ENCODE data around the gene ADAMTS17. TPM values are rescaled to one million over a fixed set of nuclear protein-coding genes. Genes with fewer than 3 reads are reported as not detected.

ADAMTS17 gene
- total RNA-seq, 1 experiment from 2014 or later: 1.5 TPM

DNA sequence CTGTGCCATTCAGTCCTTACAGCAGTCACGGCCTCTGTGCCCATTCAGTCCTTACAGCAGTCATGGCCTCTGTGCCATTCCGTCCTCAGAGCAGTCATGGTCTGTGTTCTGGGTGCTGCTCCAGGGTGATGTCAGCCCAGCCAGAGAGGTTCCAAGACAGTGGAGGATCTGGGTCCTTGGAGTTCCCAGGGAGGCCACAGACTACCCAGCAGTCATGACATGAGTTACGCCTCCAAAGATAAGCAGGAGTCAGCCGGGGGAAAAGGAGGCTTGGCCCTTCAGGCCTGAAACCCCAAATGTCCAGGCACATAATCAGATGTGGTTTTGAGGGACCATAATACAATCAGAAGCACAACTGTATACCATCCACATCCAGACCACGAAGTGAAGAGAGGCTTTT, 115.7 kb downstream of the ADAMTS17 start:
- Mint-ChIP-seq H3K36me3 (ENCODE audit: insufficient read depth, unreplicated experiment) (no peaks in the 10 kb centered on the region), H3K27ac (ENCODE audit: unreplicated experiment) (no peak overlapping the region), H3K4me1 (ENCODE audit: low read depth, unreplicated experiment) (no peaks in the 10 kb centered on the region), H3K4me3 (ENCODE audit: unreplicated experiment) (no peak overlapping the region), H3K27me3 (ENCODE audit: insufficient read depth, unreplicated experiment) (no peaks in the 10 kb centered on the region), H3K9me3 (ENCODE audit: unreplicated experiment) (no peaks in the 10 kb centered on the region)
- POLR2A ChIA-PET: no interaction called here
- Histone ChIP-seq H3K27me3 (replicated peaks; ENCODE audit: control insufficient read depth, insufficient read depth, low read length) (no peaks in the 10 kb centered on the region), H3K36me3 (ENCODE audit: control insufficient read depth, insufficient read depth, low read length) (no peaks in the 10 kb centered on the region), H3K4me3 (ENCODE audit: low read depth, low read length) (no peak overlapping the region), H3K9me3 (no peaks in the 10 kb centered on the region), H3K4me1 (no peaks in the 10 kb centered on the region)
- no peak for DNase-seq
- intact Hi-C loops (cut with micrococcal nuclease; ENCODE audit: unreplicated experiment): no loop called here
- TF ChIP-seq, protein P1, sequence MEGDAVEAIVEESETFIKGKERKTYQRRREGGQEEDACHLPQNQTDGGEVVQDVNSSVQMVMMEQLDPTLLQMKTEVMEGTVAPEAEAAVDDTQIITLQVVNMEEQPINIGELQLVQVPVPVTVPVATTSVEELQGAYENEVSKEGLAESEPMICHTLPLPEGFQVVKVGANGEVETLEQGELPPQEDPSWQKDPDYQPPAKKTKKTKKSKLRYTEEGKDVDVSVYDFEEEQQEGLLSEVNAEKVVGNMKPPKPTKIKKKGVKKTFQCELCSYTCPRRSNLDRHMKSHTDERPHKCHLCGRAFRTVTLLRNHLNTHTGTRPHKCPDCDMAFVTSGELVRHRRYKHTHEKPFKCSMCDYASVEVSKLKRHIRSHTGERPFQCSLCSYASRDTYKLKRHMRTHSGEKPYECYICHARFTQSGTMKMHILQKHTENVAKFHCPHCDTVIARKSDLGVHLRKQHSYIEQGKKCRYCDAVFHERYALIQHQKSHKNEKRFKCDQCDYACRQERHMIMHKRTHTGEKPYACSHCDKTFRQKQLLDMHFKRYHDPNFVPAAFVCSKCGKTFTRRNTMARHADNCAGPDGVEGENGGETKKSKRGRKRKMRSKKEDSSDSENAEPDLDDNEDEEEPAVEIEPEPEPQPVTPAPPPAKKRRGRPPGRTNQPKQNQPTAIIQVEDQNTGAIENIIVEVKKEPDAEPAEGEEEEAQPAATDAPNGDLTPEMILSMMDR (IDR thresholded peaks at IDR 0.05; ENCODE audit: insufficient read depth in 1 of 2, low read depth in 1 of 2, low read length in 1 of 2, severe bottlenecking in 1 of 2, unreplicated experiment in 1 of 2): no peak
- no TSS peak for BruUV-seq (replicated peaks)
- CTCF ChIA-PET: no interaction called here

DNA sequence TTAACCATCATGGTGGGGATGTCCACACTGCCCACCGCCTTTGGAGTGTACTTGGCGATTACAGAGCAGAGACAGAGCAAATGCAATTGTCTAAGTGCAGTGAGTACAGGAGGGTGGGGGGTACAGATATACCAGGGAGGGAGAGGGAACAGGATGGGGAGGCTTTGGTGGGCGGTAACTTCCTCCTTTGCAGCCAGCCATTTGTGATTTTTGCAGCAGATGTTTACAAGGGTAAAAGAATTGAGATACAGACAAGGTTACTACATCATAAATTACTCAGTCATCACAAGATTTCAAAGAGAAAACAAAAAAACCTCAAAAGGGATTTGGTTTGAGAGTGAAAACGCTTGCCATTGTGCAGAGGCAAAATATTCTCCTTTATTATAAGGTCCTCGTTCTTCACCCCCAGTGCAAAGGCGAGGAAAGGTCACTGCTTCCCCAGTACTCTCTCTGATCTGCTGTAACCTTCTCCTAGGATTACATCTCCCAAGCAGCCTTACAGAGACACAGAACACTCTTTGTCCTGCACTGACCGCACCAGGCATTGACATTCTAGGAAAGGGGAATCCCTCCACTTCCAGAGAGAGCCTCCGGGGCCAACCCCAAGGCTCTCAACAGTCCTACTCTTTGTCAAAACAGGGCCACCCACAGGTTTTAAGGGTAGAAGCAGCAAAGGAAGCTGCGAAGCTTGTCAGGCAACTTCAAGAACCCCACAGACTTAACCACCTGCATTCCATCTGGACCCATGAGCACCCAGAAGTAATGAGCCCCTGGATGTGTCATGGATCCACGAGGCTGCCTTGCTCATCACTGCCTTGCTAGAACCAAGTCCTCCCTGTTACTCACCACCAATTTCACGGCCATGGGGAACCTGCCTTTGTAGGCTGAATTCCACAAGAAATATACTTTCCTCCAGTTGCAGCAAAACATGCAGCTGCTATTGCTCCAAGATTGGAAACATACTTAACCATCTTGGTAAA, 117.3 kb downstream of the ADAMTS17 start:
- Mint-ChIP-seq H3K36me3 (ENCODE audit: insufficient read depth, unreplicated experiment) (no peaks in the 10 kb centered on the region), H3K27ac (ENCODE audit: unreplicated experiment) (no peak overlapping the region), H3K9me3 (ENCODE audit: unreplicated experiment) (no peaks in the 10 kb centered on the region), H3K4me1 (ENCODE audit: low read depth, unreplicated experiment) (no peaks in the 10 kb centered on the region), H3K27me3 (ENCODE audit: insufficient read depth, unreplicated experiment) (no peaks in the 10 kb centered on the region), H3K4me3 (ENCODE audit: unreplicated experiment) (no peak overlapping the region)
- no TSS peak for BruUV-seq (replicated peaks)
- CTCF ChIA-PET: no interaction called here
- POLR2A ChIA-PET: no interaction called here
- no peaks in the 10 kb centered on the region for H3K4me1 ChIP-seq
- no peaks in the 10 kb centered on the region for H3K9me3 ChIP-seq
- no peaks in the 10 kb centered on the region for H3K27me3 ChIP-seq (replicated peaks; ENCODE audit: control insufficient read depth, insufficient read depth, low read length)
- intact Hi-C loops (cut with micrococcal nuclease; ENCODE audit: unreplicated experiment): no loop called here
- DNase-seq: no peak
- no peak overlapping the region for H3K4me3 ChIP-seq (ENCODE audit: low read depth, low read length)
- H3K36me3 ChIP-seq (ENCODE audit: control insufficient read depth, insufficient read depth, low read length): no peaks in the 10 kb centered on the region
- TF ChIP-seq, protein P1 (IDR thresholded peaks at IDR 0.05; ENCODE audit: insufficient read depth in 1 of 2, low read depth in 1 of 2, low read length in 1 of 2, severe bottlenecking in 1 of 2, unreplicated experiment in 1 of 2): no peak

DNA sequence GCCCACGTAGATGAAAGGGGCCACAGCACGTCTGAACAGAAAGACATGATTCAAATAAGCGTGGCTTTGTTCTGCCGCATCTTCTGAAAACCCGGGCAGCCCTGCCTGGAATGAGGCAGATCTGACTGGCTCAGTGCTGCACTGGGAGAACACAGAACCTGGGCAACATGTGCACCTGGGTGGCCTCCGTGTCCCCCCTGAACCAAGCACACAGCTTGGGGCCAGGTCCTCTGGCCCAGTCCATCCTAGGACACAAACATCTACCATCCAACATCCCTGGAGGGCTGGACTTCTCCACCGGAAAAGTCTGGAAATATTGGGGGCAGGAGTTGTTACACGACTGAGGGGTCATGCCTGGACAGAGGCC, 119.4 kb downstream of the ADAMTS17 start:
- no peaks in the 10 kb centered on the region for H3K9me3 Mint-ChIP-seq (ENCODE audit: unreplicated experiment)
- H3K4me1 Mint-ChIP-seq (ENCODE audit: low read depth, unreplicated experiment): no peaks in the 10 kb centered on the region
- Histone ChIP-seq H3K4me3 (ENCODE audit: low read depth, low read length) (no peak overlapping the region), H3K36me3 (ENCODE audit: control insufficient read depth, insufficient read depth, low read length) (no peaks in the 10 kb centered on the region), H3K9me3 (no peaks in the 10 kb centered on the region), H3K27me3 (replicated peaks; ENCODE audit: control insufficient read depth, insufficient read depth, low read length) (no peaks in the 10 kb centered on the region), H3K4me1 (no peaks in the 10 kb centered on the region)
- no peak for DNase-seq
- ChIA-PET POLR2A (no interaction called here), CTCF (no interaction called here)
- TF ChIP-seq, protein P1 (IDR thresholded peaks at IDR 0.05; ENCODE audit: insufficient read depth in 1 of 2, low read depth in 1 of 2, low read length in 1 of 2, severe bottlenecking in 1 of 2, unreplicated experiment in 1 of 2): no peak
- no TSS peak for BruUV-seq (replicated peaks)
- H3K36me3 Mint-ChIP-seq (ENCODE audit: insufficient read depth, unreplicated experiment): no peaks in the 10 kb centered on the region
- intact Hi-C loops (cut with micrococcal nuclease; ENCODE audit: unreplicated experiment): no loop called here
- H3K27ac Mint-ChIP-seq (ENCODE audit: unreplicated experiment): no peak overlapping the region
- no peak overlapping the region for H3K4me3 Mint-ChIP-seq (ENCODE audit: unreplicated experiment)
- no peaks in the 10 kb centered on the region for H3K27me3 Mint-ChIP-seq (ENCODE audit: insufficient read depth, unreplicated experiment)
